Measurements from ENCODE around the gene PTCD1. TPM values are rescaled to one million over a fixed set of nuclear protein-coding genes. Genes with fewer than 3 reads are reported as not detected.

The PTCD1 gene
- total and polyA plus RNA-seq, 9 of the 15 experiments (the other 6 are each of a cell fraction or from before 2014, with no cell fraction given), result 0.46 to 17.1 (median 6.2) TPM

DNA sequence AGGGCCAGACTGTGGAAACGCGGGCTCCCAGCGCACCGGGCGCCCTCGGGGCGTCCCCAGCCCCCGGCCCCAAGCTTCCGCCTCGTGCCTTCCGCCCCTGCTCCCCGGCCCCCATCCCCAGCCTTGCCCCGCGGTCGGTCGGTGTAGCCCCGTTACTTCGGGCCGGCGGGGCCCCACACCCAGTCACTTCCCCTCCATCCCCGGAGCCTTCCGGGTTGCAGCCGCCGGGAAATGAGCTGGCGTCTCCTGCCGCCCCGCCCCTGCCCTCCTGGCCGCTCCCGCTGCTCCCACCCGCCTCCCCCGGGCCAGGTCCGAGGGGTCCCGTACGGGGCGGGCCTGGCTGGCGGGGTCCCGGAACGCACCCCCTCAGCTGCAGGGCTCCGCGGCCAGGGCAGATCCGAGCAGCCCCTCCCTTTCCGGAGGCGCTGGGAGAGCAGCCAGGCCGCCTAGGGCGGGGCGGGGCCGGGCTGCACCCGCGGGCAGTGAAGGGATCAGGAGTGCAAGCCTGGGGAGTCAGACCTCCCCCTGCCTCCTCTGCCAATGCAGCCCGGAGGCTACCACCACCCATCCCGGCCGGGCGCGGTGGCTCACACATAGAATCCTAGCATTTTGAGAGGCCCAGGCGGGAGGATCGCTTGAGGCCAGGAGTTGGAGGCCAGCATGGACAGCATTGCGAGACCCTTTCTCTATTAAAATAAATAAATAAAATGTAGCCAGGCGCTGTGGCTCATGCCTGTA, 63.4 kb downstream of the PTCD1 start:
- Histone ChIP-seq H3K36me3 (ENCODE audit: control insufficient read depth, insufficient read depth, low read length) (peaks cover 33% of the 10 kb centered on the region), H3K4me1 (replicated peaks in 1 of 2; ENCODE audit: control insufficient read depth in 2 of 2, insufficient read depth in 2 of 2, low read length in 2 of 2) (peaks cover 24 to 60% of the 10 kb centered on the region in 2 experiments), H2AFZ (ENCODE audit: low read depth, low read length) (peak overlapping the region; percentile 54; the same call in 1 of the 2 replicates), H3K27me3 (ENCODE audit: control insufficient read depth in 2 of 2, insufficient read depth in 2 of 2, low read length in 2 of 2) (no peaks in the 10 kb centered on the region), H3K9me3 (replicated peaks; ENCODE audit: control insufficient read depth, insufficient read depth, low read depth, low read length) (no peaks in the 10 kb centered on the region), H3K4me3 (peak overlapping the region; percentile 94), H3K27ac (ENCODE audit: extremely low read depth, low read depth, low read length) (peak overlapping the region; percentile 74; the same call in 2 of the 3 replicates), H3K79me2 (ENCODE audit: control insufficient read depth, insufficient read depth, low read length) (peaks cover 48% of the 10 kb centered on the region), H3K9me1 (ENCODE audit: control insufficient read depth, insufficient read depth, low read length) (no peaks in the 10 kb centered on the region), H4K20me1 (replicated peaks; ENCODE audit: control insufficient read depth, insufficient read depth, low read length) (peaks cover 7% of the 10 kb centered on the region; the same call in 1 of the 2 replicates), H3K4me2 (ENCODE audit: insufficient read depth, low read length) (peak overlapping the region; percentile 81), H3K9ac (ENCODE audit: insufficient read depth in 1 of 2, low read depth in 2 of 2, low read length in 2 of 2) (peak overlapping the region; percentile 79 to 83)
- DNase-seq (ENCODE audit: extremely low read depth in 1 of 4, low spot score in 3 of 4) (peak; percentile 81 to 91 (median 84)), FAIRE-seq (peak; percentile 19), ATAC-seq (peak; percentile 86)
- ChIA-PET POLR2A (interaction anchor here (0.6 to 1.5 kb wide), 4 partner anchors 8 to 1134 kb away, joined by 3 to 6 read pairs (median 4); no protein-coding TSS in a partner anchor), CTCF (ENCODE audit: low intra/inter-chr PET ratio) (no interaction called here)
- in situ Hi-C loops (cut with MboI), result no loop called here
- BruUV-seq (replicated peaks), result no TSS peak
- intact Hi-C loops (cut with micrococcal nuclease), result loop anchor here (2.0 kb wide), 1 partner anchor 34 kb away; the partner anchor contains the start of genes BUD31 and PDAP1
- whole genome bisulfite sequencing (ENCODE audit: insufficient coverage, low coverage, missing lambda C conversion rate), result 4% methylated on average over 27 of the region's 58 CpGs
- TF ChIP-seq ZNF79 (CRISPR knock-in tag; IDR thresholded peaks at IDR 0.05; ENCODE audit: low read depth) (no peak), POU5F1 (IDR thresholded peaks at IDR 0.05; ENCODE audit: borderline replicate concordance, low read depth, low read length, partially characterized antibody) (no peak), SMARCA4 (IDR thresholded peaks at IDR 0.05) (no peak), ZNF121 (CRISPR knock-in tag; conservative IDR thresholded peaks at IDR 0.05) (peak; percentile 99), SREBF1 (IDR thresholded peaks at IDR 0.05; ENCODE audit: borderline replicate concordance, low read depth, low read length) (no peak), IFI16 (CRISPR knock-in tag; IDR thresholded peaks at IDR 0.05) (no peak), MECOM (CRISPR knock-in tag; IDR thresholded peaks at IDR 0.05) (no peak), MEIS2 (IDR thresholded peaks at IDR 0.05; ENCODE audit: partially characterized antibody) (no peak), KDM1A (IDR thresholded peaks at IDR 0.05) (peak in 1 of 2 experiments; percentile 35; a peak in 1 of 4 replicates), SMAD3 (CRISPR knock-in tag; conservative IDR thresholded peaks at IDR 0.05) (no peak), SAP30 (IDR thresholded peaks at IDR 0.05; ENCODE audit: borderline replicate concordance, insufficient read depth, low read depth, low read length, poor library complexity, severe bottlenecking) (no peak), ZNF282 (CRISPR knock-in tag; IDR thresholded peaks at IDR 0.05) (no peak), RFX5 (IDR thresholded peaks at IDR 0.05; ENCODE audit: low read depth, low read length) (no peak), NCOA1 (IDR thresholded peaks at IDR 0.05; ENCODE audit: low read depth) (no peak)
- TF ChIP-seq, protein P1, sequence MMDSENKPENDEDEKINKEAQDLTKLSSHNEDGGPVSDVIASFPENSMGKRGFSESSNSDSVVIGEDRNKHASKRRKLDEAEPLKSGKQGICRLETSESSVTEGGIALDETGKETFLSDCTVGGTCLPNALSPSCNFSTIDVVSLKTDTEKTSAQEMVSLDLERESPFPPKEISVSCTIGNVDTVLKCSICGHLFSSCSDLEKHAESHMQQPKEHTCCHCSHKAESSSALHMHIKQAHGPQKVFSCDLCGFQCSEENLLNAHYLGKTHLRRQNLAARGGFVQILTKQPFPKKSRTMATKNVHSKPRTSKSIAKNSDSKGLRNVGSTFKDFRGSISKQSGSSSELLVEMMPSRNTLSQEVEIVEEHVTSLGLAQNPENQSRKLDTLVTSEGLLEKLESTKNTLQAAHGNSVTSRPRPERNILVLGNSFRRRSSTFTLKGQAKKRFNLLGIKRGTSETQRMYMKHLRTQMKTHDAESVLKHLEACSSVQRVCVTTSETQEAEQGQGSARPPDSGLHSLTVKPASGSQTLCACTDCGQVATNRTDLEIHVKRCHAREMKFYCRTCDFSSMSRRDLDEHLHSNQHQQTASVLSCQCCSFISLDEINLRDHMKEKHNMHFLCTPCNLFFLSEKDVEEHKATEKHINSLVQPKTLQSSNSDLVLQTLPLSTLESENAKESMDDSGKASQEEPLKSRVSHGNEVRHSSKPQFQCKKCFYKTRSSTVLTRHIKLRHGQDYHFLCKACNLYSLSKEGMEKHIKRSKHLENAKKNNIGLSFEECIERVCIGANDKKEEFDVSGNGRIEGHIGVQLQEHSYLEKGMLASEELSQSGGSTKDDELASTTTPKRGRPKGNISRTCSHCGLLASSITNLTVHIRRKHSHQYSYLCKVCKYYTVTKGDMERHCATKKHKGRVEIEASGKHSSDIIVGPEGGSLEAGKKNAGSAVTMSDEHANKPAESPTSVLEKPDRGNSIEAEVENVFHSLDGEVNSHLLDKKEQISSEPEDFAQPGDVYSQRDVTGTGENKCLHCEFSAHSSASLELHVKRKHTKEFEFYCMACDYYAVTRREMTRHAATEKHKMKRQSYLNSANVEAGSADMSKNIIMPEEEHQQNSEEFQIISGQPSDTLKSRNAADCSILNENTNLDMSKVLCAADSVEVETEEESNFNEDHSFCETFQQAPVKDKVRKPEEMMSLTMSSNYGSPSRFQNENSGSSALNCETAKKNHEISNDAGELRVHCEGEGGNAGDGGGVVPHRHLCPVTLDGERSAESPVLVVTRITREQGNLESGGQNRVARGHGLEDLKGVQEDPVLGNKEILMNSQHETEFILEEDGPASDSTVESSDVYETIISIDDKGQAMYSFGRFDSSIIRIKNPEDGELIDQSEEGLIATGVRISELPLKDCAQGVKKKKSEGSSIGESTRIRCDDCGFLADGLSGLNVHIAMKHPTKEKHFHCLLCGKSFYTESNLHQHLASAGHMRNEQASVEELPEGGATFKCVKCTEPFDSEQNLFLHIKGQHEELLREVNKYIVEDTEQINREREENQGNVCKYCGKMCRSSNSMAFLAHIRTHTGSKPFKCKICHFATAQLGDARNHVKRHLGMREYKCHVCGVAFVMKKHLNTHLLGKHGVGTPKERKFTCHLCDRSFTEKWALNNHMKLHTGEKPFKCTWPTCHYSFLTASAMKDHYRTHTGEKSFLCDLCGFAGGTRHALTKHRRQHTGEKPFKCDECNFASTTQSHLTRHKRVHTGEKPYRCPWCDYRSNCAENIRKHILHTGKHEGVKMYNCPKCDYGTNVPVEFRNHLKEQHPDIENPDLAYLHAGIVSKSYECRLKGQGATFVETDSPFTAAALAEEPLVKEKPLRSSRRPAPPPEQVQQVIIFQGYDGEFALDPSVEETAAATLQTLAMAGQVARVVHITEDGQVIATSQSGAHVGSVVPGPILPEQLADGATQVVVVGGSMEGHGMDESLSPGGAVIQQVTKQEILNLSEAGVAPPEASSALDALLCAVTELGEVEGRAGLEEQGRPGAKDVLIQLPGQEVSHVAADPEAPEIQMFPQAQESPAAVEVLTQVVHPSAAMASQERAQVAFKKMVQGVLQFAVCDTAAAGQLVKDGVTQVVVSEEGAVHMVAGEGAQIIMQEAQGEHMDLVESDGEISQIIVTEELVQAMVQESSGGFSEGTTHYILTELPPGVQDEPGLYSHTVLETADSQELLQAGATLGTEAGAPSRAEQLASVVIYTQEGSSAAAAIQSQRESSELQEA (IDR thresholded peaks at IDR 0.05; ENCODE audit: low read depth), result no peak
